Left hindlimb (tissue), 1 donor: ENCODE results near the gene GRSF1.
"Not testable (repeated sequence)": the region's sequence is repeated elsewhere in the genome, so short reads cannot be mapped to it uniquely, and the experiment has no call there.

Experiments
- DNase-seq: peaks from one replicate; pipeline ENCODE4 v3.0.0-alpha.2; 2018

Gene GRSF1, protein sequence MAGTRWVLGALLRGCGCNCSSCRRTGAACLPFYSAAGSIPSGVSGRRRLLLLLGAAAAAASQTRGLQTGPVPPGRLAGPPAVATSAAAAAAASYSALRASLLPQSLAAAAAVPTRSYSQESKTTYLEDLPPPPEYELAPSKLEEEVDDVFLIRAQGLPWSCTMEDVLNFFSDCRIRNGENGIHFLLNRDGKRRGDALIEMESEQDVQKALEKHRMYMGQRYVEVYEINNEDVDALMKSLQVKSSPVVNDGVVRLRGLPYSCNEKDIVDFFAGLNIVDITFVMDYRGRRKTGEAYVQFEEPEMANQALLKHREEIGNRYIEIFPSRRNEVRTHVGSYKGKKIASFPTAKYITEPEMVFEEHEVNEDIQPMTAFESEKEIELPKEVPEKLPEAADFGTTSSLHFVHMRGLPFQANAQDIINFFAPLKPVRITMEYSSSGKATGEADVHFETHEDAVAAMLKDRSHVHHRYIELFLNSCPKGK

DNA sequence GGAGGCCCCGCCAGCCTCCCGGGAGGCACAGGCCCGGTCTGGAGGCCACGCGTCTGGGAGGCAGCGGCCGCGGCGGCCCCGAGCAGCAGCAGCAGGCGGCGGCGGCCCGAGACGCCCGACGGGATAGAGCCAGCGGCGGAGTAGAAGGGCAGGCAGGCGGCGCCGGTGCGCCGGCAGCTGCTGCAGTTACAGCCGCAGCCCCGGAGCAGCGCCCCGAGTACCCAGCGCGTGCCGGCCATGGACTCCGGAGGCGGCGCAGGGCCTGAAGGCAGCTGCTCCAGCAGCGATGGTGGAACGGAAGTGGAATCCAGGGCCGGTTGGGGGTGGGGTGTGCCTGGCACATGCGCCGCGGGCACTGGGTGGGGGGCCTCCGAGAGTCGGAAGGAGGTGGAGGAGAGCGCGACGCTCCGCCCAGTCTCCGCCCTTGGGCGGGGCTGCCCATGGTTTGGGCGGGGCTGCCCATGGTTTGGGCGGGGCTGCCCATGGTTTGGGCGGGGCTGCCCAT lies at the start of gene GRSF1:
GRSF1 (minus strand) TSS at position 302 of the 505 bp plus-strand sequence; CDS start at position 239, 63 bp downstream.
- peak; percentile 95 for DNase-seq

DNA sequence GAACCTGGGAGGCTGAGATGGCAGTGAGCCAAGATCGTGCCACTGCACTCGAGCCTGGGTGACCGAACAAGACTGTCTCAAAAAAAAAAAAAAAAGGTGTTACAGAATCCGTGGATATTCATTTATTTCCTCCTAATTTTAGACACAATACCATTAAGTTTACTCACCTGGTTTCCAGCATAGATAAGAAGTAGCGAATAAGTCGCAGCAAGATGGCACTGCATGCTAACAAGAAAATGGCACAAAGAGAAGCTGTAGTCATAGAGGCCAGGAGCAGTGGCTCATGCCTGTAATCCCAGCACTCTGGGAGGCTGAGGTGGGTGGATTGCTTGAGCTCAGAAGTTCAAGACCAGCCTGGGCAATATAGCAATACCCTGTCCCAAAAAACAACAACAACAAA lies 45.5 kb upstream of the GRSF1 start:
- no peak for DNase-seq

DNA sequence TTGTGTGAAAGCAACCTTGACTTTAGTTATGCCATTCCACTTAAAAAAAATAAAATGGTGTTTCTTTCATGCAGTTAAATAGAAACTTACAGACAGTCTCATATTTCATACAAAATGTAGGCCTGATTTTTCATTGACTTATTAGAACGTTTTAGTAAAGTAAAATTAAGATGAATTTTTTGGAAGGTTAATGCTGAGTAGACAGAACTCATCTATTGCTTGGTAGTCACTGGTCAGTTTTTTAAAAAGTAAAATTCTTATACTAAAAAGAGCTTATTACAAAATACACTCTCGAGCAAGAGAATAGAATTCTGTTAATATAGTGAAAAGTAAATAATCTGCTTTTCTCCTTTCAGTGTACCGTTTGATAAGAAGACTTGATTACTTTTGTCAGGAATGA lies 41.0 kb upstream of the GRSF1 start:
- no peak for DNase-seq

DNA sequence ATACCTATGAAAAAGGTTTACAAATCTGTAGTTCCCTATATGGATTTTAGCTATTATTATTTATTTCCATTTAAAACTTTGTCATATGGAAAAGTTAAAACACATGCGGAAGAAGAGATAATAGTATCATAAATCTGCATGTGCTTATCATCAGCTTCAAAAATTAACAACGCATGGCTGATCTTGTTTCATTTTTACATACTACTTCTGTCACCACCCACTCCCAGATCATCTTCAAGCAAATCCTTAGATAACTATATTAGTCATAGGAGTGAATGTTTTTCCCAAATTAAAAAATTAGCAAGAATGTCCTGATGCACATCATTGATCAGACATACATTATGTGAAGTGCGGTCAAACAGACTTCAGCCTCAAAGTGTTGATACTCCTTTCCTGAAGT lies 37.9 kb upstream of the GRSF1 start:
- no peak for DNase-seq

DNA sequence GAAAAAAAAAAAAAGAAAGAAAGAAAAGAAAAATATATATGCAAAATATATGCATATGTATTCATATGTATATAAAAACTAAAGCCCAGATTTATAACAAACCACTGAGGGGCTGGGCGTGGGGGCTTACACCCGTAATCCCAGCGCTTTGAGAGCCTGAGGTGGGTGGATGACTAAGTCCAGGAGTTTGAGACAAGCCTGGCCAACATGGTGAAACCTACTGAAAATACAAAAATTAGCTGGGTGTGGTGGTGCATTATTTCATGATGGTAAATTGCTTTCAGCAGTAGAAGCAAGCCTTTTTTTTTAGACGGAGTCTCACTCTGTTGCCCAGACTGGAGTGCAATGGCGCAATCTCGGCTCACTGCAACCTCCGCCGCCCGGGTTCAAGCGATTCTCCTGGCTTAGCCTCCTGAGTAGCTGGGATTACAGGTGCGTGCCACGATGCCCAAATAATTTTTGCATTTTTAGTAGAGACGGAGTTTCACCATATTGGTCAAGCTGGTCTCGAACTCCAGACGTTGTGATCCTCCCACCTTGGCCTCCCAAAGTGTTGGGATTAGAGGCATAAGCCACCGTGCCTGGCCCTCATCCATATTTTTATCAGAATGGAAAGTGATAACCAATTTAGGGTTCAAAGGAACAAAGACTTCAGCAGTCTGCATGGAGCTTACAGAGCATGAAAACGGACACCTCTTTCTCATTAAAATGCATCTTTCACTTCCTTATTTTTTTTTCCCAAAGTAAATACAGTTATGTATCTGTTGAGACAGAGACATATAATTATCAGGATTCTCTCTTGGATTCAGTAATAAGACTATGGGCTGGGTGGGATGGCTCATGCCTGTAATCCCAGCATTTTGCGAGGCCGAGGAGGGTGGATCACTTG lies 34.8 kb upstream of the GRSF1 start:
- DNase-seq, result no peak

DNA sequence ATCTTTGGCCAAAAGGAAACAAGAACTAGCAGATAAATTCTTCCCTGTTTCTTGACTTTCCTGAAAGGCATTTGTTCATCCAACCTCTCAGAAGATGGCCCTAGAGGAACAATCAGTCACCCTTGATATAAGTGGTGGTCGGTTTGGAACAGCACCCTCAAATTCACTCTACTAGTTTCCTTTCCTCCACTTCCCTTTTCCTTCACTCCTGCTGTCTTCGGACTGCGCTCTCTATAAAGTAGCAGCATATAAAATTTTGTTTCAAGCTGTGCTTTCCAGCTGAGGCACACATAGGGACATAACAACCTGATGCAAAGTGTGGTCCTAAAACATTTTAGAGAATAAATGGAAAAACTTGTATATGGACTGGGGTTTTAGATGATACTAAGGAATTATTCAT lies 33.5 kb upstream of the GRSF1 start:
- DNase-seq, result no peak

DNA sequence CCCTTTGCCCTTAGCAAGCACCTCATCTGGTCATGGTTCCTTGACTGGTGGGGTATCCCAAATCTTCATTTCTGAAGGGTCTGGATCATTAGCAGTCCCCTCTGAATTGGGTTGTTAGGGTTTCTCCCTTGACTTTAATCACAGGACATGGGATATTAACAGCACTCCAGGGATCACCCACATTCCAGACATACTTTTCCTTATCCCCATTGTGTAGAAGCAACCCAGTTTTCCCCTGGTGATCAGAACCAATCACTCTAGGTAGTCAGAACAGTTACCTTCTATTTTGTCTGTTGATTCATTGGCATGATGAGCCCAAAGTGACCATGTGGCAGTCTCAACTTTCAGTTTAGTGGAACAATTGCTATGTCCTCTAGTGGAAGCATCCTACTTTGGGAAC lies 29.1 kb upstream of the GRSF1 start:
- no peak for DNase-seq

DNA sequence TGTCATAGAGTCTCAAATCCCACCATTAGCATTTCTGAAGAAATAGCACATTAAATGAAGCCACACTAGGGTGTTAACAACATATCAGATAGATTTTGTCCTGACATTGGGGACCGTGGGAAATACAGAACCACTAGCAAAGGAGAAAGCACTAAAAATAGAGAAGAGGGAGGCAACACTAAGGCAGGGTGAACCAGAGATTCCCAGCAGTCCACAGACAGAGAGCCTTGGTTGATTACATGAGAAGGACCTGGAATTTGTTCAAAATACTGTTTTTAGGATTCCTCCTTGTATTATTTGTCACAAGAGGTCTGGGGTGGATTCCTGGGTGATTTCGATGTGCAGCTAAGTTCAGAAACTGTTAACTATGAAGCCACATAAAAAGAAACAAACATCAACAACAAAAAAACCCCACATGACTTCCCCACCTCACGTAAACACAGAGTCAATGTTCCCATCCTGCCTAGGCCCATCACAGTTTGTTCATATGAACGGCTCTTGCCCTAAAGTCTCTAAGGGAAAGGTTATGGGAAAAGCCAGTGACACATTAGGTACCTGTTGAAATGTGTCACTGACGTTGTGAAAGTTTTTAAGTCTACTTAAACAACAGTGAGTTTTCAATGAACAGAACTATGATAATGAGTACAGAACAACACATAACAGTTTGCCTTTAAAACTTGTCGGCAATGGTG lies 23.6 kb upstream of the GRSF1 start:
- no peak for DNase-seq

DNA sequence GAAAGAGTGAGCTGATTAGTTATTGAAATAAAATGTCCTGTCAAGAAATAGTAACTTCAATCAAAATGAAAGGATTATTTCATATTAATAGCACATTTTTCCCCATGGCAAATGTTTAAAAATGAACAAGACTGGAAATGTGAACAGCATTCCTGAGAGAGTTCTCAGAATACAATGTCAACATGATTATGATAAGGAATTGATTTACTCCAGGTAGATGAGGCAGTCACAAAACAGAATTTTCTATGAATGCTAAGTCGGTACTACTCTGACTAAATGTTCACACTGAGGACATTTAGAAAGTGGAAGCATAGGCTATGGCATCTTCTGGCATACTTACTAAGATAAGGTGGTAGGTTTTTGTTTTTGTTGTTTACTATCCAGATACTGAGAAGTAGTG lies 19.4 kb upstream of the GRSF1 start:
- no peak for DNase-seq

DNA sequence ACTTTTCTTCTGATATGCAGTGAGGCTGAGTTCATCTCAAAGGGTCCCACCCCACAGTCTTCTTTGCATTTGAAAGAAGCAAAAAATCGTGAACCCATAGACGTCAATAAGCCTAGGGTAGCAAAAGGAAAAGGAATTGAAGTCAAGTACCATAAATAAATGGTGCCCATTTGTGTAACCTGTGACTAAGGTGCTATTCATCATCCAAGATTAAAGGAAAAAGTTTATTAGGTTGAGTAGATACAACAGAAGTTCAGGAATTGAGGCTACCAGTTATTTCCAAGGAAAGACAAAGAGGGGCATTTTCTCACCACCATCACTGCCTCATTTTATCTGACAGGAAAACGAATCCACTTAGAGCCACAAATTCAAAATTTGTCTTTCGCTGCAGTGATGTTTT lies 18.8 kb upstream of the GRSF1 start:
- DNase-seq, result no peak

DNA sequence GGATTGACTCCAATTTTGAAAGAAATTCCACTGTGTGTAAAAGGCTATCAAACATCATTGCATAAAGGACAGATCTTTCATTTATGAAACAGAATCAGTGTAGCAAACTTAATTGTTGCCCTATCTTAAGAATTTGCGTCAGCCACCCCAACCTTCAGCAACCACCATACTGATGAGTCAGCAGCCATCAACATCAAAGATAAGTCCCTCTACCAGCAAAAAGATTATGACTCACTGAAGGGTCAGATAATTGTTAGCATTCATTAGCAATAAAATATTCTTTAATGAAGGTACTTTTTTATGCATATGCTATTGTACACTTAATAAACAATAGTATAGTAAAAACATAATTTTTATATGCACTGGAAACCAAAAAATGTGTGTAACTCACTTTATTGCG lies 15.8 kb upstream of the GRSF1 start:
- DNase-seq, result no peak

DNA sequence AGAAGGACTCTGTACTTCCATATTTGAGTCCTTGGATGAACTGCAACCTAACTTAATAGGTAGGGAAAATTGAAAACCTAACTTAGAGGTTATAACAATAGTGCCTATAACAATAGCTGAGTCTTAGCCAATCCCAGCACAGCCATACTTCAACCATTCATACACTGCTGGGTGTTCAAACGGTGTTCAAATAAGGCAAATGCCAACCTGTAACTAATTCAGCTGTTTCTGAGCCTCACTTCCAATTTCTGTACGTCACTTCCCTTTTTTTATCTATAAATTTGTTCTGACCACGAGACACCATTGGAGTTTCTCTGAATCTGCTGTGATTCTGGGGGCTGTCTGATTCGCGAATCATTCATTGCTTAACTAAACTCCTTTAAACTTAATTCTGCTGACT lies 9.6 kb upstream of the GRSF1 start:
- no peak for DNase-seq

DNA sequence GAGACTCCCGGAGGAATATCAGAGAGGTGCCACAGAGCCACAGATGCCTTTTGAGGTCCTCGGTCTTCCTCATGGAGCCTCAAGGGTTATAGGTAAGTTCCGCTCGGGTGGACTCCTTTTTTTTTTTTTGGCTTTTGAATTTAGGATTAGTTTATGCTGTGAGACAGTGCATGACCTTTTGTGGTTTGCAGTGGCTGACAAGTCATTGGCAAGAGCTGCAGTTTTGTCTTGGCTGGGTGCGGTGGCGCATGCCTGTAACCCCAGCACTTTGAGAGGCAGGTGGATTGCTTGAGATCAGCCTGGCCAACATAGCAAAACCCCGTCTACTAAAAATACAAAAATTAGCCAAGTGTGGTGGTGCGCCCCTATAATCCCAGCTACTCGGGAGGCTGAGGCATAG lies 4.5 kb upstream of the GRSF1 start:
- no peak for DNase-seq

DNA sequence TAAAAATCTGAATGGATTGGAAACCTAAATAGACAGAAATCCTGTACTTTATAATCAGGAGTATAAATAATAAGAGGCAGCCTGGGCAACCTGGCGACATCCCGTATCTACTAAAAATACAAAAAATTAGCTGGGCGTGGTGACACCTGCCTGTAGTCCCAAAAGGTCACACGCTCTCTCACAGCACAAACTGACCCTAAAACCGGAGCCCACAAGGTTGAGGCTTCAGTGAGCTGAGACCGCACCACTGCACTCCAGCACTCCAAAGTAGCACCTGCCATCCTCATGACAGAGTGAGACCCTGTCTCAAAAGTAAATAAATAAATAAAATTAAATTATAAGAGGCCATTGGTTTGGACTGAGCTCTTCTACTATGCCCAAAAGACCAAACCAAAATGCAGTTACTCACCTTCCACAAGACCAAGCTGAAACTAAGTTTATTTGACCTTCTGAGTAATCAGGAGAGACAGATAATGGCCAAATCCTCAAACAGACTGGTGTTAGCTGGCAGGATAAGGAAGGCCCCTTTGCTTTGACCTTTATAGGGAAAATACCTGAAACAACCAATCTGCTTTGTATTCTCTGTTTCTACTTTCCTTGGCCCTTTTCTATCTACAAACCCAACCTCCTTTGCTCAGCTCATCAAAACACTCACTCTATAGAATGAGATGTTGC lies 3.2 kb upstream of the GRSF1 start:
- no peak for DNase-seq

DNA sequence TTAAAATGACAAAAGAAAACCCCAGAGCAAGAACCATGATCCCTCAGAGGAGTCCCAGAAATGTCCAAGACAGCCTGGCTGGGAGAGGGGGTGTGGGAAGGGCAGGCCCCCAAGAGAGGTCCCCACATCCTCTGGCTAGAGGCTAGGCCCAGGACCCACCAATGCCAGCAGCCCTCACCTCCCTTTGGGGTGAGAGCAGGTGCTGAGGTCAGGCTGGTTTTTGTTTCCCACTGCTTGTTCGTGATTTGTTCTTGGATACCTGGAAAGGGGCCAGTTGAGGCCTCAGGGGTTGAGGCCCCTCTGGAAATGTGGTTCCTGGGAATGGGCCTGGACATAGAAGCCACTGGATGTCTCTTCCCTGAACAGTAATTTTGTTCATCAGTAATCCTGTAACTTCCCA lies 2.3 kb upstream of the GRSF1 start:
- no peak for DNase-seq

DNA sequence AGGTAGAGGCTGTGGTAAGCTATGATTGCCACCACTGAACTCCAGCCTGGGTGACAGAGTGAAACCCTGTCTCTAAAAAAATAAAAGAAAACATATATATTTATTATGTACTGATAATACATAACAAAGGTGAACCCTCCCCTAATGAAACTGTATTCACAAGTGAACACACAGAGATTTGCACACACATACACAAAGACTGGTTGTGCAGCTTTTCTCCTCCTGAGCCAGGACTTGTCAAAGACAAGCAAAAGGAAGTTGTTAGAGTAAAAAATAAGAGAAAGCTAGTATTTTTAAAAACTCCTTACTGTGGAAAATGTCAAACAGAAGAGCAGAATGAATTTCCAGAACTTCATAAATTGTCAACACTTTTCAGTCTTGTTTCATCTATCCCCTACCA lies 1.5 kb upstream of the GRSF1 start:
- DNase-seq, result no peak

DNA sequence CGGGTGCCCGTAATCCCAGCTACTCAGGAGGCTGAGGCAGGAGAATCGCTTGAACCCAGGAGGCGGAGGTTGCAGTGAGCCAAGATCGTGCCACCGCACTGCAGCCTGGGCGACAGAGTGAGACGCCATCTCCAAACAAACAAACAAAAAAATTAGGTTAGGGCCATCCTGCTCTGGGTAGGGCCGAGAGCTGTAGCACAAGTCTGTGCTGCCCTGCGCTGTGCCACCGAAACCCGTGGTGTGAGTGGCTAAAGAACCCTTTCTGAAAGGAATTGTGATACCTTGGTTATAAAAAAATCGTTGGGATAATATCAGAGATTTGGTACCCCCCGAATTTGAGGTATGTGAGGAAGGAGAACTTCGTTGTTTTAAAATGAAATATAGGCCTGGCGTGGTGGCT lies 941 bp upstream of the GRSF1 start:
- not testable (repeated sequence) for DNase-seq

DNA sequence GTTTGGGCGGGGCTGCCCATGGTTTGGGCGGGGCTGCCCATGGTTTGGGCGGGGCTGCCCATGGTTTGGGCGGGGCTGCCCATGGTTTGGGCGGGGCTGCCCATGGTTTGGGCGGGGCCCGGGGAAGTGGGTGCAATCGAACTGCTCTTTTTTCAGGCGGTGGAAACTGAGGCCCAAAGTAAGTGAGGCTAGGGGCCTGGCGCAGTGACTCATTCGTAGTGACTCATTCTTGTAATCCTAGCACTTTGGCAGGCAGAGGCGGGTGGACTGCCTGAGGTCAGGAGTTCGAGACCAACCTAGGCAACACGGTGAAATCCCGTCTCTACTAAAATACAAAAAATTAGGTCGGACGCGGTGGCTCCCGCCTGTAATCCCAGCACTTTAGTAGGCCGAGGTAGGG lies 447 bp upstream of the GRSF1 start:
- peak; percentile 38 for DNase-seq

DNA sequence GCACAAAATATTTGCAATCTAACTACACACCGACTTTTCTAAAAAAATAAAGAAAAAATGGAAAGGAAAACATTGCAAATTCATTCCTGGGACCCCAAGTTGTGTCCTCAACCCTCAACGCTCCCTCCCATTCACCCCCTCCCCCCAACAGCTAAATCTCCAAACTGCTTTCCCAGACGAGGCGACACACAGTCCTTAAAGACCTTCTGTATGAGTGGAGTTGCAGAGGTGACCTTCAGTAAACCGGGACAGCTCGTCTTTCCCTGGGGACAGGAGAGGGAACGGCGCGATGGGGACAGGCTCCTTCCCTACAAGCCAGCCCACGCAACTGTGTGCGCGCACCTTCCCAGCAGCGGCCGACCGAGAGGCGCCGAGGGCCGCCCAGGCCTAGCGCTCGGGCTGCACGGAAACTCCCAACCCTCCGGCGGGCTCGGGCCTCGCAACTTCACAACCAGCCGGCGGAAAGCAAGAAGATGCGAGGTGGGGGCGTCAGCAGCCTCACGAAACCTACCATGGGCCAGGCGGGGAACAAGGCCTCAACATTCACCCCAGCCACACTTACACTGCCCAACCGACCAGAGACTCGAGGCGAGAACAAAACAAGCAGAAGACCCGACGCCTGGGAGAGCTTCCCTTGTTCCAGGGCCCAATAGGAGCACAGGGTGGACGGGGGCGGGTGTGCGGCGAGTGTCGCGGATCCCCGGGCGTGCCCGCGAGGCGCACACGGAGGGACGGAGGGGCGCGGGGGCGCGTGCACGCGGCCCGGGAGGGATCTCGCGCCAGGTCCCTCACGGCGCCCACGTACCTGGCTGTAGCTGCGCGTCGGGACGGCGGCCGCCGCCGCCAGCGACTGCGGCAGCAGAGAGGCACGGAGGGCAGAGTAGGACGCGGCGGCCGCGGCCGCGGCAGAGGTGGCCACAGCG lies 763 bp downstream of the GRSF1 start:
- DNase-seq, result peak; percentile 75

DNA sequence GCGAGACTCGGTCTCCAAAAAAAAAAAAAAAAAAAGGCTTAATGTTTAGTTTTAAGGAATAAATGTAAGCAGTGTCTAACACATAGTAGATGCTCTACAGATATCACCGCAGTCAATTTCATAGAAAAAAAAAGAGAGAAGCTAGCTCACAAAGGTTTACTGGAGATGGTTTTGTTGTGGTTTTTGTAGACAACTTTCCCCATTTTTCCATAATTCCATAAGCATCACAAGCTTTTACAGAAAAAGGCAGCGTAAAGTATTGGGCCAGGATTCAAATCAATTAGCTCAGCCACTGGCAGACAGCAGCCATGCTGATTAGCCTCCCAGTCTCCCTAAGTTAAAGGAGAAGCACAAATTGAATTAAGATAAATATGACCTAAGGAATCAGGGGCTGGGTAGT lies 1.5 kb downstream of the GRSF1 start:
- DNase-seq, result no peak

DNA sequence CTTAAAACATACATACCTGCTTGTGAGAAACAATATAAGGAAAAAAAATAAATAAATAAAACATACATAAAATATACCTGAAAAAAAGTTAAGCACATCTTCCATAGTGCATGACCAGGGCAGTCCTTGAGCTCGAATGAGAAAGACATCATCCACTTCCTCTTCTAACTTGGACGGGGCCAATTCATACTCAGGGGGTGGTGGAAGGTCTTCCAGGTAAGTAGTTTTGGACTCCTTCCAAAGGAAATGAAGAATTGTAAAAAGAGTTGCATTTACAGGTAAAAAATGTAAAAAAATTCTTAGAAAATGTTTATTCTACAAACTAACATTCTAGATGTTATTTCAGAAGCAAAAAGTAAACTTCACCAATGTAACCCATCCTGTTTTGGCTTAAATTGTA lies 3.6 kb downstream of the GRSF1 start:
- DNase-seq, result no peak
